ENCODE data around the gene RAVER1. TPM values are rescaled to one million over a fixed set of nuclear protein-coding genes. Genes with fewer than 3 reads are reported as not detected.

RAVER1 gene
- total RNA-seq, 1 experiment from 2014 or later: 55.6 TPM

DNA sequence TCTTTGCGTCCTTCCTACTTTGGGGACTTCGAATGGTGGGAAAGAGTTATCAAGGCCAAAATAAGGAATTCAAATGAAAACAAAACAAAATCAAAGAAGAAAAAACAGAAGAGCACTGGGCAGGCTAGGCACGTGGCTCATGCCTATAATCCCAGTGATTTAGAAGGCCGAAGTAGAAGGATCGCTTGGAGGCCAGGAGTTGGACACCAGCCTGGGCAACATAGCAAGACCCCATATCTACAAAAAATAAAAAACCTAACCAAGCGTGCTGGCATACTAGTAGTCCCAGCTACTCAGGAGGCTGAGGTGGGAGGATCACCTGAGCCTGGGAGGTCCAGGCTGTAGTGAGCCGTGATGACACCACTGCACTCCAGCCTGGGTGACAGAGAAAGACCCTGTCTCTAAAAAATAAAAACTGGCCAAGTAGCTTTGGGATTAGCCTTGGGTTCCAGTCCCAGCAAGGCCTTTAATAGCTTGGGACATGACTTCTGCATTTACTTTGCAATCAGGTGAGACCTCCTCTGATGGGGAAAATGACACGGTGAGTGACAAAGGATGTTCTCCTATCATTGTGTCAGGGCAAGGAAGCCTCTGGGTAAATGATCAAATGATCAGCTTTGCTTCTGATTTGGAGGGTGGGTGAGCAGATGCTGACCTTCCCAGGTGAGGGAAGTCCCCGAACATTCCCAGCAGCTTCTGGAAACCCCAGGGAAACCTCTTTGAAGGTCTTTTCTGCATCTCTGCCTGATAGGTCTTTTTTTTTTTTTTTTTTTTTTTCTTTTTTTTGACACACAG, 55.3 kb downstream of the RAVER1 start:
- Histone ChIP-seq H3K4me3 (ENCODE audit: low read depth in 2 of 2, low read length in 2 of 2) (no peak overlapping the region), H3K27me3 (ENCODE audit: control insufficient read depth, insufficient read depth, low read length) (no peaks in the 10 kb centered on the region), H3K27ac (ENCODE audit: low read length) (no peak overlapping the region), H3K9me3 (ENCODE audit: control insufficient read depth, insufficient read depth, low read depth, low read length) (no peaks in the 10 kb centered on the region), H3K36me3 (ENCODE audit: control insufficient read depth, insufficient read depth, low read length) (peaks cover 2% of the 10 kb centered on the region; the same call in 1 of the 2 replicates), H3K4me1 (ENCODE audit: control insufficient read depth, insufficient read depth, low read length) (0 out of 2 replicates have a peak, but pooled peaks cover 1% of the 10 kb centered on the region)
- intact Hi-C loops (cut with micrococcal nuclease; ENCODE audit: unreplicated experiment) (no loop called here), in situ Hi-C loops (cut with HindIII; ENCODE audit: low pct_unique_long_range_greater_than_20kb, low sequenced_read_pairs) (no loop called here)
- TF ChIP-seq, protein P1, sequence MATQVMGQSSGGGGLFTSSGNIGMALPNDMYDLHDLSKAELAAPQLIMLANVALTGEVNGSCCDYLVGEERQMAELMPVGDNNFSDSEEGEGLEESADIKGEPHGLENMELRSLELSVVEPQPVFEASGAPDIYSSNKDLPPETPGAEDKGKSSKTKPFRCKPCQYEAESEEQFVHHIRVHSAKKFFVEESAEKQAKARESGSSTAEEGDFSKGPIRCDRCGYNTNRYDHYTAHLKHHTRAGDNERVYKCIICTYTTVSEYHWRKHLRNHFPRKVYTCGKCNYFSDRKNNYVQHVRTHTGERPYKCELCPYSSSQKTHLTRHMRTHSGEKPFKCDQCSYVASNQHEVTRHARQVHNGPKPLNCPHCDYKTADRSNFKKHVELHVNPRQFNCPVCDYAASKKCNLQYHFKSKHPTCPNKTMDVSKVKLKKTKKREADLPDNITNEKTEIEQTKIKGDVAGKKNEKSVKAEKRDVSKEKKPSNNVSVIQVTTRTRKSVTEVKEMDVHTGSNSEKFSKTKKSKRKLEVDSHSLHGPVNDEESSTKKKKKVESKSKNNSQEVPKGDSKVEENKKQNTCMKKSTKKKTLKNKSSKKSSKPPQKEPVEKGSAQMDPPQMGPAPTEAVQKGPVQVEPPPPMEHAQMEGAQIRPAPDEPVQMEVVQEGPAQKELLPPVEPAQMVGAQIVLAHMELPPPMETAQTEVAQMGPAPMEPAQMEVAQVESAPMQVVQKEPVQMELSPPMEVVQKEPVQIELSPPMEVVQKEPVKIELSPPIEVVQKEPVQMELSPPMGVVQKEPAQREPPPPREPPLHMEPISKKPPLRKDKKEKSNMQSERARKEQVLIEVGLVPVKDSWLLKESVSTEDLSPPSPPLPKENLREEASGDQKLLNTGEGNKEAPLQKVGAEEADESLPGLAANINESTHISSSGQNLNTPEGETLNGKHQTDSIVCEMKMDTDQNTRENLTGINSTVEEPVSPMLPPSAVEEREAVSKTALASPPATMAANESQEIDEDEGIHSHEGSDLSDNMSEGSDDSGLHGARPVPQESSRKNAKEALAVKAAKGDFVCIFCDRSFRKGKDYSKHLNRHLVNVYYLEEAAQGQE (IDR thresholded peaks at IDR 0.05; ENCODE audit: insufficient read depth in 1 of 2, low read depth in 2 of 2, low read length in 1 of 2): no peak
- no peak for TF ChIP-seq TCF7L2 (IDR thresholded peaks at IDR 0.05; ENCODE audit: low read depth, low read length)
- TF ChIP-seq POLR2AphosphoS5 (IDR thresholded peaks at IDR 0.05; ENCODE audit: low read depth, low read length): no peak
- no peak for TF ChIP-seq SIN3A (IDR thresholded peaks at IDR 0.05; ENCODE audit: borderline replicate concordance, insufficient read depth, low read depth, low read length)
- TF ChIP-seq, protein P2, sequence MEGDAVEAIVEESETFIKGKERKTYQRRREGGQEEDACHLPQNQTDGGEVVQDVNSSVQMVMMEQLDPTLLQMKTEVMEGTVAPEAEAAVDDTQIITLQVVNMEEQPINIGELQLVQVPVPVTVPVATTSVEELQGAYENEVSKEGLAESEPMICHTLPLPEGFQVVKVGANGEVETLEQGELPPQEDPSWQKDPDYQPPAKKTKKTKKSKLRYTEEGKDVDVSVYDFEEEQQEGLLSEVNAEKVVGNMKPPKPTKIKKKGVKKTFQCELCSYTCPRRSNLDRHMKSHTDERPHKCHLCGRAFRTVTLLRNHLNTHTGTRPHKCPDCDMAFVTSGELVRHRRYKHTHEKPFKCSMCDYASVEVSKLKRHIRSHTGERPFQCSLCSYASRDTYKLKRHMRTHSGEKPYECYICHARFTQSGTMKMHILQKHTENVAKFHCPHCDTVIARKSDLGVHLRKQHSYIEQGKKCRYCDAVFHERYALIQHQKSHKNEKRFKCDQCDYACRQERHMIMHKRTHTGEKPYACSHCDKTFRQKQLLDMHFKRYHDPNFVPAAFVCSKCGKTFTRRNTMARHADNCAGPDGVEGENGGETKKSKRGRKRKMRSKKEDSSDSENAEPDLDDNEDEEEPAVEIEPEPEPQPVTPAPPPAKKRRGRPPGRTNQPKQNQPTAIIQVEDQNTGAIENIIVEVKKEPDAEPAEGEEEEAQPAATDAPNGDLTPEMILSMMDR (IDR thresholded peaks at IDR 0.05): no peak
- DNase-seq (ENCODE audit: low read depth, low spot score): no peak
- TSS peak; percentile 59 for BruUV-seq (replicated peaks)
- ATAC-seq: no peak; the same call in 1 of the 2 replicates
- ChIA-PET POLR2A (no interaction called here), CTCF (no interaction called here)

DNA sequence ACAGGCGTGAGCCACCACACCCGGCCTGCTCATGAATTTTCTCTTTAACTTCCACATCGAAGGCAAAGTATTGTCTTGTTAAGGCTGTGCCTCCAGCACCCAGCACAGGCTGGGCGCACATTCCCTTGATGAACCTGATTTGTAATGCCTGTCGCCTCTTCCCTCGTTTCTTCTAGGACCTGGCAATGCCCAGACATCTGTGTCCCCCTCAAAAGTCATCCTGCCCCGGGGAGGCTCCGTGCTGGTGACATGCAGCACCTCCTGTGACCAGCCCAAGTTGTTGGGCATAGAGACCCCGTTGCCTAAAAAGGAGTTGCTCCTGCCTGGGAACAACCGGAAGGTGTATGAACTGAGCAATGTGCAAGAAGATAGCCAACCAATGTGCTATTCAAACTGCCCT, 58.7 kb downstream of the RAVER1 start:
- POLR2A ChIA-PET: no interaction called here
- Histone ChIP-seq H3K4me3 (ENCODE audit: low read depth in 2 of 2, low read length in 2 of 2) (no peak overlapping the region), H3K36me3 (ENCODE audit: control insufficient read depth, insufficient read depth, low read length) (no peaks in the 10 kb centered on the region; the same call in 1 of the 2 replicates), H3K9me3 (ENCODE audit: control insufficient read depth, insufficient read depth, low read depth, low read length) (no peaks in the 10 kb centered on the region), H3K4me1 (ENCODE audit: control insufficient read depth, insufficient read depth, low read length) (peaks cover 4% of the 10 kb centered on the region), H3K27ac (ENCODE audit: low read length) (no peak overlapping the region), H3K27me3 (ENCODE audit: control insufficient read depth, insufficient read depth, low read length) (no peaks in the 10 kb centered on the region)
- no TSS peak for BruUV-seq (replicated peaks)
- DNase-seq (ENCODE audit: low read depth, low spot score): no peak
- ATAC-seq: no peak
- in situ Hi-C loops (cut with HindIII; ENCODE audit: low pct_unique_long_range_greater_than_20kb, low sequenced_read_pairs) (no loop called here), intact Hi-C loops (cut with micrococcal nuclease; ENCODE audit: unreplicated experiment) (loop anchor here (5.0 kb wide), 1 partner anchor 113 kb away; no protein-coding TSS in a partner anchor)
- CTCF ChIA-PET: no interaction called here
- TF ChIP-seq TCF7L2 (IDR thresholded peaks at IDR 0.05; ENCODE audit: low read depth, low read length) (no peak), POLR2AphosphoS5 (IDR thresholded peaks at IDR 0.05; ENCODE audit: low read depth, low read length) (no peak), SIN3A (IDR thresholded peaks at IDR 0.05; ENCODE audit: borderline replicate concordance, insufficient read depth, low read depth, low read length) (no peak)
- TF ChIP-seq, protein P1 (IDR thresholded peaks at IDR 0.05; ENCODE audit: insufficient read depth in 1 of 2, low read depth in 2 of 2, low read length in 1 of 2): no peak
- TF ChIP-seq, protein P2 (IDR thresholded peaks at IDR 0.05): no peak

All from Panc1 (cell line).